SK-N-SH (cell line): ENCODE results near the gene IL17REL.

Experiments
- EP300 ChIP-seq, 2 experiments: IDR thresholded peaks; 2 replicates each; pipeline versions ENCODE4 v1.4.0 to v1.6.1; 2012; ENCODE audit warnings: borderline replicate concordance in 1 of 2, low read depth in 1 of 2, low read length in 1 of 2
- EZH2phosphoT487 ChIP-seq: fragments of 200-600 bp; sonication (generic); IDR thresholded peaks from 2 replicates; pipeline ENCODE4 v1.6.1; 2017; ENCODE audit warnings: low read depth, mixed run types, mild to moderate bottlenecking, antibody characterized with exemption, moderate library complexity, borderline replicate concordance
- FOXM1 ChIP-seq: IDR thresholded peaks from 2 replicates; pipeline ENCODE4 v1.4.0; 2012; ENCODE audit warnings: low read depth, mild to moderate bottlenecking
- MXI1 ChIP-seq: IDR thresholded peaks from 2 replicates; pipeline ENCODE4 v1.6.1; 2012; ENCODE audit warnings: mild to moderate bottlenecking, low read depth, low read length, improper control_type of control experiment
- NRF1 ChIP-seq: IDR thresholded peaks from 2 replicates; pipeline ENCODE4 v1.6.1; 2012; ENCODE audit warnings: low read depth, mild to moderate bottlenecking, low read length
- RXRA ChIP-seq: IDR thresholded peaks from 2 replicates; pipeline ENCODE4 v1.4.0; 2012; ENCODE audit warnings: low read depth, mild to moderate bottlenecking, borderline replicate concordance
- TAF1 ChIP-seq: IDR thresholded peaks from 2 replicates; pipeline ENCODE4 v1.6.1; 2012; ENCODE audit warnings: low read depth, mild to moderate bottlenecking, low read length, moderate library complexity, borderline replicate concordance
- YY1 ChIP-seq: IDR thresholded peaks from 2 replicates; pipeline ENCODE4 v1.4.0; 2012; ENCODE audit warnings: low read depth, mild to moderate bottlenecking
- TF ChIP-seq, protein P1 (sequence below): IDR thresholded peaks from 2 replicates; pipeline ENCODE4 v1.6.1; 2012; ENCODE audit warnings: mild to moderate bottlenecking, low read depth, low read length, moderate library complexity
- TF ChIP-seq, protein P2 (sequence below): fragments of 200-600 bp; sonication (generic); IDR thresholded peaks from 2 replicates; pipeline ENCODE4 v1.6.1; 2017; ENCODE audit warnings: antibody characterized with exemption, mild to moderate bottlenecking, moderate library complexity

GRCh38 chr22:50058061-50058905, 45.7 kb upstream of the IL17REL start, which contains the start of gene TTLL8:
- TF ChIP-seq NRF1 (no peak), YY1 (no peak), EP300 (IDR thresholded peaks at IDR 0.05; ENCODE audit: borderline replicate concordance in 1 of 2, low read depth in 1 of 2, low read length in 1 of 2) (no peak), TAF1 (no peak), MXI1 (no peak), EZH2phosphoT487 (no peak), RXRA (no peak), FOXM1 (no peak)
- TF ChIP-seq, protein P1, sequence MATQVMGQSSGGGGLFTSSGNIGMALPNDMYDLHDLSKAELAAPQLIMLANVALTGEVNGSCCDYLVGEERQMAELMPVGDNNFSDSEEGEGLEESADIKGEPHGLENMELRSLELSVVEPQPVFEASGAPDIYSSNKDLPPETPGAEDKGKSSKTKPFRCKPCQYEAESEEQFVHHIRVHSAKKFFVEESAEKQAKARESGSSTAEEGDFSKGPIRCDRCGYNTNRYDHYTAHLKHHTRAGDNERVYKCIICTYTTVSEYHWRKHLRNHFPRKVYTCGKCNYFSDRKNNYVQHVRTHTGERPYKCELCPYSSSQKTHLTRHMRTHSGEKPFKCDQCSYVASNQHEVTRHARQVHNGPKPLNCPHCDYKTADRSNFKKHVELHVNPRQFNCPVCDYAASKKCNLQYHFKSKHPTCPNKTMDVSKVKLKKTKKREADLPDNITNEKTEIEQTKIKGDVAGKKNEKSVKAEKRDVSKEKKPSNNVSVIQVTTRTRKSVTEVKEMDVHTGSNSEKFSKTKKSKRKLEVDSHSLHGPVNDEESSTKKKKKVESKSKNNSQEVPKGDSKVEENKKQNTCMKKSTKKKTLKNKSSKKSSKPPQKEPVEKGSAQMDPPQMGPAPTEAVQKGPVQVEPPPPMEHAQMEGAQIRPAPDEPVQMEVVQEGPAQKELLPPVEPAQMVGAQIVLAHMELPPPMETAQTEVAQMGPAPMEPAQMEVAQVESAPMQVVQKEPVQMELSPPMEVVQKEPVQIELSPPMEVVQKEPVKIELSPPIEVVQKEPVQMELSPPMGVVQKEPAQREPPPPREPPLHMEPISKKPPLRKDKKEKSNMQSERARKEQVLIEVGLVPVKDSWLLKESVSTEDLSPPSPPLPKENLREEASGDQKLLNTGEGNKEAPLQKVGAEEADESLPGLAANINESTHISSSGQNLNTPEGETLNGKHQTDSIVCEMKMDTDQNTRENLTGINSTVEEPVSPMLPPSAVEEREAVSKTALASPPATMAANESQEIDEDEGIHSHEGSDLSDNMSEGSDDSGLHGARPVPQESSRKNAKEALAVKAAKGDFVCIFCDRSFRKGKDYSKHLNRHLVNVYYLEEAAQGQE, result no peak
- TF ChIP-seq, protein P2, sequence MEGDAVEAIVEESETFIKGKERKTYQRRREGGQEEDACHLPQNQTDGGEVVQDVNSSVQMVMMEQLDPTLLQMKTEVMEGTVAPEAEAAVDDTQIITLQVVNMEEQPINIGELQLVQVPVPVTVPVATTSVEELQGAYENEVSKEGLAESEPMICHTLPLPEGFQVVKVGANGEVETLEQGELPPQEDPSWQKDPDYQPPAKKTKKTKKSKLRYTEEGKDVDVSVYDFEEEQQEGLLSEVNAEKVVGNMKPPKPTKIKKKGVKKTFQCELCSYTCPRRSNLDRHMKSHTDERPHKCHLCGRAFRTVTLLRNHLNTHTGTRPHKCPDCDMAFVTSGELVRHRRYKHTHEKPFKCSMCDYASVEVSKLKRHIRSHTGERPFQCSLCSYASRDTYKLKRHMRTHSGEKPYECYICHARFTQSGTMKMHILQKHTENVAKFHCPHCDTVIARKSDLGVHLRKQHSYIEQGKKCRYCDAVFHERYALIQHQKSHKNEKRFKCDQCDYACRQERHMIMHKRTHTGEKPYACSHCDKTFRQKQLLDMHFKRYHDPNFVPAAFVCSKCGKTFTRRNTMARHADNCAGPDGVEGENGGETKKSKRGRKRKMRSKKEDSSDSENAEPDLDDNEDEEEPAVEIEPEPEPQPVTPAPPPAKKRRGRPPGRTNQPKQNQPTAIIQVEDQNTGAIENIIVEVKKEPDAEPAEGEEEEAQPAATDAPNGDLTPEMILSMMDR, result no peak
